Stimulated activated CD4-positive, alpha-beta T cell treated with anti-CD3 and anti-CD28 coated beads, Interleukin-12 subunit alpha, Interleukin-12 subunit beta, amount 100 ng/mL, for 24 hours (primary cell): ENCODE results near the gene HOXC5.

Source experiments
- DNase-seq, 2 experiments: peaks; one replicate each; pipeline ENCODE4 v3.0.0-alpha.2; 2020; ENCODE audit warnings: low read depth in 2 of 2

The HOXC5 gene

GRCh38 chr12:54046809-54047159 is 13.9 kb downstream of the HOXC5 start:
- no peak for DNase-seq

GRCh38 chr12:54047160-54047963 is 14.5 kb downstream of the HOXC5 start:
- no peak for DNase-seq

- DNase-seq: no peak
Measured at GRCh38 chr12:54047964-54048303, 15.1 kb downstream of the HOXC5 start.

GRCh38 chr12:54048406-54049093 is 15.7 kb downstream of the HOXC5 start:
- no peak for DNase-seq

- DNase-seq: no peak
Measured at GRCh38 chr12:54049108-54049507, 16.3 kb downstream of the HOXC5 start.

GRCh38 chr12:54050482-54050810 is 17.6 kb downstream of the HOXC5 start:
- DNase-seq: no peak

DNA sequence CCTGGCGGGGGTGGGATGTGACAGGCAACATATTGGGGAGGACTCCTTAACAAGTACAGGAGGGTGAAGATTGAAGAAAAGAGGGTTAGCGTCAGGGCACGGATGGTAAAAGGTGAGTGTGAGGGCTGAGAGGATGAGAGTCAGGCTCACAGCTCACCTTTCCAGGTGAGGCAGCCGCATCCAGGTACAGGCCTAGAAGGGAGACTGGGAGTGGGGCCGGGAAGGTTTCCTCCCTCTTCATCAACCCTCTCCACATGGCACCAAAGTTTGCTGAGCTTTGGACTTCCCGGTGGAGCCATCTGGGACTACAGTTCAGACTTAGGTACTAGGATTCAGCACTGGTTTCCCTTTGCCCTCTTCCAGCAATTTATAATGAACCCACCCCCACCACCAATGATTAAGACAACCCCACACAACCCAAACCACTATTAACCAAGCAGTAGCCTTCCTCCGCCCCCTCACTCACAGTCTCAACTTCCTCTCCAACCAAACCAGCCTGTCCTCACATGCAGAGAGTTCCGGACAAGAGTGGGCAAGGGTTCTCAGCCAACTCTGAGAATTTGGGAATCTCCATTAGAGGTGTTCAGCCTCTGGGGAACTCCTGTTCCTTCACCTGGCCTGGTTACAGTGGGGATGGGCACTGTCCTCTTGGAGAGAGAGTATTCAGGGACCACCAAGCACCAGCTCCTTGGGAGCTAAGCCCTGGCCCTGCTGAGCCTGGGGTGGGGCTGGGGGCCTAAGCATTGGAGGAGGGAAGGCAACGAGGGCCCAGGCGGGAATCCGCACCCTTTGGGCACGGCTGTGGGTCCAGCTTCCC is 18.4 kb downstream of the HOXC5 start:
- DNase-seq: no peak

GRCh38 chr12:54051874-54052437 is 19.1 kb downstream of the HOXC5 start:
- DNase-seq: no peak

DNA sequence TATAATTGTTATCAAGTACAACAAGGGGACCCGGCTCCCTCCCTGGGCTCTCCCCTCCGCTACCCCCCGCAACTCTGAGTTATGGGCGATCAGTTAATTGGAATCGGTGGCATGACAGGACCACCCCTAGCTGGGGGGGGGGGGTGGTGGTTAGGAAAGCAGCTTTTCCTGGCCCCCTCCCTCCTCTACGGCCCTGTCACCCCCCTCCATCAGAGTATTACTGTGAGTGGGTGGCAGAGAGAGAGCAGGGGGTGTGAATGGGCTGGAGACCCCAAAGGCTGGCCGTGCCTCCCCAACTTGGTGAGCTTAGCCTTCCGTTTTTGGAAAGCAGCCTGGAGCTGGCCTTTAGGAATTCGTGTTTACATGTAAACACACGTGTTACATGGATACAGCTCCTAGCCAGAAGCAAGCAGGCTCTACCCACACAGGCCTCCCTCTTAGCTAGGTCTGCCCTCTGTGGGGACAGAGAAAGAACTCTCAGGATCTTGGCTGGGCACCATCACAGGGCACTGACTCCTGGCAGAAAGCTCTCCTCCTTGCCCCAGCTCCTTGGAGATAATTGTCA is 19.7 kb downstream of the HOXC5 start:
- DNase-seq: no peak

DNA sequence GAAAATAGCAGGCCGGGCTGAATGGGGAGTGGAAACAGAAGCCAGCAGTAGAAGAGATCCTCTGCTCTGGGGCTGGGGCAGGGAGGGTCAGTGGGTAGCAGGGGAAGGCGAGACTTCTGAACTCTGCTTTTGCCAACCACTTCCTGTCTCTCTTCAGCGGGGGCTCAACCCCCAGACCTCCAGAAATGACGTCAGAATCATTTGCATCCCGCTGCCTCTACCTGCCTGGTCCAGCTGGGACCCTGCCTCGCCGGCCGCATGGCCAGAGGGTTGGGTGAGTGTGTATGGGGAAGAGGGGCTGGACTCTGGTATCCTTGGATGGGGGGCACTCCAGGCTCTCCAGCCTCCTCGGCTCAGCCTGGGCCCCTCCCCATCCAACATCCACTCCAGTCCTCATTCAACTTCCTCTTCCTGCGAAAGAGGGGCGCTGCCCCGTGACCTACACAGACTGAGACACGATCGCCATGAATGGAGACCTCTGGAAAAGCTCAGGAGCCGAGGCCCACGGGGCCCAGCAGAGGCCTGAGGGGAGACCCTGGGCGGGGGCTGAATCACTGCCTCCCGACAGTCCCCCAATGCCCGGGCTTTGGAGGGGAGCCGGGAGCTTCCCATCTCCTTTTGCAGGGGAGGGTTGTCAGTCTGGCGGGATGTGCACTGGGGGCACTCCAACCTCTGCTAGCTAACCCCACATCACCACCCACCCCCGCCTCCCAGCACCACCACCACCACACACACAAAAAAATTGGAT is 20.3 kb downstream of the HOXC5 start:
- DNase-seq: no peak

DNA sequence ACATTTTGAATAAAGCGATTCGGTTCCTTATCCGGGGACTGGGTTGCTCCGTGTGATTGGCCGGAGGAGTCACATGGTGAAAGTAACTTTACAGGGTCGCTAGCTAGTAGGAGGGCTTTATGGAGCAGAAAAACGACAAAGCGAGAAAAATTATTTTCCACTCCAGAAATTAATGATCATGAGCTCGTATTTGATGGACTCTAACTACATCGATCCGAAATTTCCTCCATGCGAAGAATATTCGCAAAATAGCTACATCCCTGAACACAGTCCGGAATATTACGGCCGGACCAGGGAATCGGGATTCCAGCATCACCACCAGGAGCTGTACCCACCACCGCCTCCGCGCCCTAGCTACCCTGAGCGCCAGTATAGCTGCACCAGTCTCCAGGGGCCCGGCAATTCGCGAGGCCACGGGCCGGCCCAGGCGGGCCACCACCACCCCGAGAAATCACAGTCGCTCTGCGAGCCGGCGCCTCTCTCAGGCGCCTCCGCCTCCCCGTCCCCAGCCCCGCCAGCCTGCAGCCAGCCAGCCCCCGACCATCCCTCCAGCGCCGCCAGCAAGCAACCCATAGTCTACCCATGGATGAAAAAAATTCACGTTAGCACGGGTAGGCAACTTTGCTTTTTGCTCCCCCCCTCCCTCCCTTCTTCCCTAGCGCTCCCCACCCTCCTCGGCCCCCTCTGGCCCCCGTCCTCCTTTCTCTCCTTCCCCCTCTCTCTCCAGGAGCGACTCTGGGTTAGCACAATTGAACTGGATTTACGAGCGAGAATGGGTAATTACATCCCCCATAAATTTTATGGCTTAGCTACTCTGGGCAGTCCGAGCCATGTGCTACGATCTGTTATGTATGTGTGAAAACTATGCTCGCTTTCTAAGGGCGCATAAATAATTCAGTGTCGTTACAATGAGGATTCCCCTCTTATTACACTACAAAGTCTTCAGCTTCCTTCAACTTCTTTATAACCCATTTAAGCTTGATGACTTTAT is 21.2 kb downstream of the HOXC5 start, which contains the start of gene HOXC4:
HOXC4 (plus strand) TSS at position 85 of the 991 bp plus-strand sequence; CDS start at position 173, 88 bp downstream.
- DNase-seq: no peak

- no peak for DNase-seq
Measured at GRCh38 chr12:54054742-54055194, 21.9 kb downstream of the HOXC5 start.

GRCh38 chr12:54055552-54055951 is 22.7 kb downstream of the HOXC5 start:
- no peak for DNase-seq

DNA sequence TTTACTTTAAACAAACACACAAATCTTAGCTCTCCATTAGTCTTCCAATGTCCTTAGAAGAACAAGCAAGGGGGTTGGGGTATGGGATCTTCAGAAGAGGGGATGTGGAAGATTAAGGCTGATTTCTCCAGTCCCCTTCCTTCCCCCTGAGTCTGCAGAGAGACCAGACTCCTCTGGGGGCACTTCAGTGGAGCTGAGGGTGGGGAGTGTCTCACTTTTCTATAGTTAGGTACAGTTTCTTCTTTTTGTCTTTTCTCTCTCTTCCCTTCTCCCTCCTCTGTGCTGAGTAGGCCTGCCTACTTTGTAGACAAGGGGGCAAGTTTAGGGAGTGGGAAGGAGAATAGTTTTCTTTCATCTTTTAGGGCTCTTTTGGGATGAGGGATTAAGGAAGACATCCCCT is 23.3 kb downstream of the HOXC5 start:
- DNase-seq: no peak

- DNase-seq: no peak
Measured at GRCh38 chr12:54058128-54058768, 25.4 kb downstream of the HOXC5 start.

GRCh38 chr12:54059668-54060067 is 26.8 kb downstream of the HOXC5 start:
- no peak for DNase-seq

DNA sequence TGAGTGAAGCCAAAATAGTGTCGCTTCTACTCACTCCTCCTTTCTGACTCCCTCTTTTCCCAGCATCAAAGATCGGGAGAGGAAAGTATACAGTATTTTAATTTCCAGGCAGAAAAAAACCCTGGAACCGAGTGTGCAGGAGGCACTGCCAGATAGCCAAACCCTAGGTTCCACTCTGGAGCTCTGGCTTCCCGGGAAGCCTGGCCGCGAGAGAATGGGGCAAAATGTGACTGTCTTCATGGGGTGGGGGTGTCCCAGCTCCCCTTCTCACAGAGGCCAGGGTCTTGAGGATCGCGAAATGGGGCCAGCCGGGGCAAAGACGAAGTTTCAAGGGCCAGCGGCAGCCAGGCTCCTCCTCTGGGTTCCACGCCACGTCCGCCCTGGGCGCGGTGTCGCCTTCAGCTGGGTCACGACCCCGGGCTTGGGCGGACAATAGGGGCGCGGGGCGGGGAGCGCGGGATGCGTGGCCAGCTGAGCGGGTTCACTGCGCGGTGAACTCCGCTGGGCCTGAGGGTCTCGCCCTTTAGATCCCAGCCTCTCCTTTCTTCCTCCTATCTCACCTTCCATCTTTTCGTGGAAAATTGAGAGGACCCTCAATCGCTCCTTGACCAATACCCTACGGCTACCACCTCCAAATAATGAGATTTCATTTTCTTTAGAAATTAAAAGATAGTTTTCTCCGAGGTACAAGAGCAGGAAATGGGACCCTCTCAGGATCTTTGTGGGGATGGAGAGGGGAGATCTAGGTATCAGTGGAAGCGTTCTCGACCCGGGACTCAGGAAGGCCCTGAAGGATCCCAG is 27.5 kb downstream of the HOXC5 start:
- DNase-seq: no peak

DNA sequence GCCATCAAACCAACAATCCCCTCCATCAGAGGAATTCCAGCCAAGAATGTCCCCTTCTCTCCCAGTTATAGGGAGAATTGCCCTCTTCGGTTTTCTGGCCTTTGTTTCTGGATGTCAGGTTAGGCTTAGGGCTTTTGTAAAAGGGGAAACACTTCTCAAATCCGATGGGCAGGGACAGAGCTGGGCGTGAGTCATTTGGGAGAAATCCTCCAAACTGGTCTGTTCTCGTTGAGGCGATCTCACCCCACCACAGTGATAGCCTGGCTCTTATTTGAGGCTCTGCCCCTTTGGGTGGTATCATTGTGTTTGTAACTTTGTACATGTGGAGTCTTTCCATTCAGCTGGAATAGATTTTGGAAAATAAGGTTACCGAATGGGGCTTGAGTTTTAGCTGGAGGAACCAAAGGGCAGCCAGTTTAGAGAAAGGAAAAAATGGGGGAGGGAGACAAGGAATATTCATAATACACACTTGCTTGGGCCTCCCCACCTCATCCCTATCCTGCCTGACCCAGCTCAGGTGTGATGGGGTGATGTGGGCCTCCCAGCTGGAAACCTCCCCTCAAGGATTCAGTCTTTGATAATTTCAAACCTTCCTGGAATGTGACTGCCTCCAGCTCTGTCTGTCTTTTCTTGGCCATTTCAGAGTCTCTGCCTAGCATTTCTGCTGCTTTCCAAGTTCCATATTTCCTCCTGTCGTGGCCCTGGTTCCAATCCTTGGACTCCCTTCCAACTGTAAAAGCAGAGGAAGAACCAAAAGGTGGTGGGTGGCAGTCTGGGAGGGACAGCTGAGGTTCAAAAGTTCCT is 28.3 kb downstream of the HOXC5 start:
- no peak for DNase-seq
